Measurements from ENCODE around the gene RNF125.
"Not testable (repeated sequence)": the region's sequence is repeated elsewhere in the genome, so short reads cannot be mapped to it uniquely, and the experiment has no call there.

Gene RNF125

DNA sequence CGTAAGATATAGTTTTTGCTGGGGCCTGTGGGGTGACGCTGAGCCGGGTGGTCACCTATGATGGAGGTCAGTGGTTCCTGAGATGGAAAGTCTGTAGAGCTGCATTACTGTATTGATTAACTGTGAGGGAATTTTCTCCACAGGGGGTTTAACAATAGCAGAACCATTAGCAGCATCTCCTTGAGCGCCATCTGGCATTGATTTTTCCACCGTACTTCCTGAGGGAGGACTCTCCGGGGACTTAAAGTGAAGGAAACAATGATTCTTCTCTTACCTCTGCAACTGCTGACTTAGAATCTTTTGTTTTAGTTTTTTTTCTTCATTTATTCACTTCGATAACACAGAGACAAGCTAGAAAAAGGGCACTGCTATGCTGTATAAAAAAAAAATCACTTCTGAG lies 22.6 kb upstream of the RNF125 start:
- Histone ChIP-seq H3K27me3 (no peaks in the 10 kb centered on the region), H3K4me1 (no peaks in the 10 kb centered on the region), H3K36me3 (no peaks in the 10 kb centered on the region), H3K9me3 (no peaks in the 10 kb centered on the region), H3K4me3 (ENCODE audit: low read depth, low read length) (no peak overlapping the region)
- TF ChIP-seq, protein P1, sequence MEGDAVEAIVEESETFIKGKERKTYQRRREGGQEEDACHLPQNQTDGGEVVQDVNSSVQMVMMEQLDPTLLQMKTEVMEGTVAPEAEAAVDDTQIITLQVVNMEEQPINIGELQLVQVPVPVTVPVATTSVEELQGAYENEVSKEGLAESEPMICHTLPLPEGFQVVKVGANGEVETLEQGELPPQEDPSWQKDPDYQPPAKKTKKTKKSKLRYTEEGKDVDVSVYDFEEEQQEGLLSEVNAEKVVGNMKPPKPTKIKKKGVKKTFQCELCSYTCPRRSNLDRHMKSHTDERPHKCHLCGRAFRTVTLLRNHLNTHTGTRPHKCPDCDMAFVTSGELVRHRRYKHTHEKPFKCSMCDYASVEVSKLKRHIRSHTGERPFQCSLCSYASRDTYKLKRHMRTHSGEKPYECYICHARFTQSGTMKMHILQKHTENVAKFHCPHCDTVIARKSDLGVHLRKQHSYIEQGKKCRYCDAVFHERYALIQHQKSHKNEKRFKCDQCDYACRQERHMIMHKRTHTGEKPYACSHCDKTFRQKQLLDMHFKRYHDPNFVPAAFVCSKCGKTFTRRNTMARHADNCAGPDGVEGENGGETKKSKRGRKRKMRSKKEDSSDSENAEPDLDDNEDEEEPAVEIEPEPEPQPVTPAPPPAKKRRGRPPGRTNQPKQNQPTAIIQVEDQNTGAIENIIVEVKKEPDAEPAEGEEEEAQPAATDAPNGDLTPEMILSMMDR (IDR thresholded peaks at IDR 0.05; ENCODE audit: low read depth, low read length), result no peak
- no peak for DNase-seq

DNA sequence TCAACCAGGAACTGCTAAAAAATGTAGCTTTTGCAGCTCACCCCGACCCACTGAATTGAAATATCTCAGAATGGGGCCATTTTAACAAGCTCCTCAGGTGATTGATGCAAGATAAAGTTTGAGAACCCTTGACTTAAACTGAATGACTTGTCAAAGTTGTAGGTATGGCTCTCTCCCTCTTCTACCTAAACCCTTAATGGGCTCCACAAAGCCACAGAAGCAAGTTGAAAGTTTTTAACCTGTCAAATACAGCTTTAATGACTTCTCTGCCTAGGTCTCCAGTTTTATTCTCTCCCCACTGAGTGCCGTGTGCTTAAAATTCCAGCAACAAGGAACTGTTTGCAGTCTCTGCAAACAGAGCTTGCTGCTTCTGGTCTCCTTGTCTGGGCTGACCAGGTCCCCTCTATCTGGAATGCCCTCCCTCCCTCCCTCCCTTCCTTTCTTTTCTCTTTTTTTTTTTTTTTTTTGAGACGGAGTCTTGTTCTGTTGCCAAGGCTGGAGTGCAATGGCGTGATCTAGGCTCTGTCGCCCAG lies 19.7 kb upstream of the RNF125 start:
- no peak overlapping the region for H3K4me3 ChIP-seq (ENCODE audit: low read depth, low read length)
- TF ChIP-seq, protein P1 (IDR thresholded peaks at IDR 0.05; ENCODE audit: low read depth, low read length), result no peak
- DNase-seq, result no peak
- H3K9me3 ChIP-seq, result no peaks in the 10 kb centered on the region
- no peaks in the 10 kb centered on the region for H3K27me3 ChIP-seq
- no peaks in the 10 kb centered on the region for H3K4me1 ChIP-seq
- no peaks in the 10 kb centered on the region for H3K36me3 ChIP-seq

GRCh38 chr18:32001141-32001540 lies 17.5 kb upstream of the RNF125 start:
- H3K4me3 ChIP-seq (ENCODE audit: low read depth, low read length); H3K27me3 ChIP-seq; H3K4me1 ChIP-seq; DNase-seq; H3K9me3 ChIP-seq; H3K36me3 ChIP-seq: not testable (repeated sequence)

- DNase-seq; H3K9me3 ChIP-seq; H3K4me3 ChIP-seq (ENCODE audit: low read depth, low read length); H3K4me1 ChIP-seq; H3K36me3 ChIP-seq; H3K27me3 ChIP-seq: not testable (repeated sequence)
These were observed 14.8 kb upstream of the RNF125 start for GRCh38 chr18:32003822-32004221.

- no peaks in the 10 kb centered on the region for H3K9me3 ChIP-seq
- DNase-seq, result no peak
- H3K27me3 ChIP-seq, result no peaks in the 10 kb centered on the region
- TF ChIP-seq, protein P1 (IDR thresholded peaks at IDR 0.05; ENCODE audit: low read depth, low read length), result no peak
- H3K4me3 ChIP-seq (ENCODE audit: low read depth, low read length), result no peak overlapping the region
- no peaks in the 10 kb centered on the region for H3K4me1 ChIP-seq
- no peaks in the 10 kb centered on the region for H3K36me3 ChIP-seq
These were observed 8.4 kb upstream of the RNF125 start for GRCh38 chr18:32010124-32010721.

GRCh38 chr18:32011193-32011592 lies 7.4 kb upstream of the RNF125 start:
- no peak overlapping the region for H3K4me3 ChIP-seq (ENCODE audit: low read depth, low read length)
- no peaks in the 10 kb centered on the region for H3K27me3 ChIP-seq
- TF ChIP-seq, protein P1 (IDR thresholded peaks at IDR 0.05; ENCODE audit: low read depth, low read length), result no peak
- H3K36me3 ChIP-seq, result no peaks in the 10 kb centered on the region
- H3K9me3 ChIP-seq, result no peaks in the 10 kb centered on the region
- no peak for DNase-seq
- no peaks in the 10 kb centered on the region for H3K4me1 ChIP-seq

- Histone ChIP-seq H3K4me1 (no peaks in the 10 kb centered on the region), H3K27me3 (peaks cover 19% of the 10 kb centered on the region), H3K36me3 (no peaks in the 10 kb centered on the region), H3K4me3 (ENCODE audit: low read depth, low read length) (no peak overlapping the region), H3K9me3 (no peaks in the 10 kb centered on the region)
- TF ChIP-seq, protein P1 (IDR thresholded peaks at IDR 0.05; ENCODE audit: low read depth, low read length), result no peak
- DNase-seq, result no peak
These were observed 775 bp downstream of the RNF125 start for GRCh38 chr18:32019251-32019948.

GRCh38 chr18:32019949-32020625 lies 1.5 kb downstream of the RNF125 start:
- H3K9me3 ChIP-seq; DNase-seq; H3K4me1 ChIP-seq; H3K36me3 ChIP-seq; H3K4me3 ChIP-seq (ENCODE audit: low read depth, low read length): not testable (repeated sequence)
- peaks cover 19% of the 10 kb centered on the region for H3K27me3 ChIP-seq
